Heart left ventricle (tissue), 13 donors: ENCODE data around the gene SH3PXD2A.

Source experiments
- POLR2A ChIP-seq, 2 donors: fragments of 450-650 bp; IDR thresholded peaks; one replicate each; pipeline ENCODE4 v1.6.1; 2017; ENCODE audit warnings: antibody characterized with exemption in 2 of 2, mild to moderate bottlenecking in 2 of 2, moderate library complexity in 2 of 2
- TF ChIP-seq, protein P1 (sequence below), 12 donors: fragments of 200-600 bp; sonication (generic) in 4 of 12; IDR thresholded peaks; one replicate each; pipeline versions ENCODE4 v1.5.0 to v1.8.0; 2018 to 2022; ENCODE audit warnings: antibody characterized with exemption in 12 of 12, mild to moderate bottlenecking in 5 of 12
- donor health status: ischemic (EF 13 %, LVEDD 7.1; RV severe dilation, severe dysfunction).
- donor health status: DM: no; HTN: yes; CAD: no.
- donor health status: DM: no; HTN: no; CAD: no.
- donor health status: ischemic (EF 25% LVEDD 6.9; RV normal size, moderate dysfunction).
- donor health status: ischemic (EF 25% LVEDD 5.7; RV mildly dilated, moderate dysfunction).
- donor health status: ischemic (EF 35%, LVEDD 5.7; RV mildly dilated, moderate dysfunction).
- donor health status: nonischemic (EF 11% LVEDD 7.7; RV severe dilation, severe dysfunction).
- donor health status: DM: yes; HTN: yes; CAD: no.
- donor health status: PGD.
- donor health status: ischemic (EF 29% LVEDD 5.4; RV normal size, mild dysfunction).
- donor health status: nonischemic (EF 23%, LVEDD 6.1; RV moderate dilation, normal function).

DNA sequence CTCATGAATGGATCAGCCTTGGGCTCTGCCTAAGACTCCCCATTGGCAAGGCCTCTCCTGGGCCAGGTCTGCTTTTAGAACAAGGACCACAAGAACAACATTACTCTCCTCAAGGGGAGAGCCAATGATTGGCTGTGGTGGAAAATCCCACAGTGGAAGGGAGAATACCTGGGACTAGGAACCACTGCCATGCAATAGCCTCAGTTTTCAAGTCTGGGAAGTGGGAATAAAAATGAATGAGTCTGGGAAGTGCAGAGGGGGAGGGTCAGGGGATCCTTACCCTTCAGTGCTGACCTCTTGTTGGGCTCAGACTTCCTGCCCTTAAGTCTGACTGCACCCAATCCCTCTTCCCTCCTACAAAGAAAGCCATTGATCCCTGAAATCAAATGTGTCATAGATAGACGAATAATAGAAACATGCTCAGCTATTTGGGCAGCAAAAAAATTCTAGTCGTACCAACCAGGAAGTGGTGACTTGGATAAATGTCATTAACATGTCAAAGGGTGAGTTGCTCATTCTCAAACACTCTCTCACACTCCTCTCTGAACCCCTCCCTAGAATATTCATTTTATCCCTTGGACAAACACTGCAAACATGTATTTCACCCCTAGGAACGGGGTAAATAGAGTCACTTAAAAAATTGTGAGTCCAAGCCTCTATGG is 123.6 kb downstream of the SH3PXD2A start:
- TF ChIP-seq, protein P1, sequence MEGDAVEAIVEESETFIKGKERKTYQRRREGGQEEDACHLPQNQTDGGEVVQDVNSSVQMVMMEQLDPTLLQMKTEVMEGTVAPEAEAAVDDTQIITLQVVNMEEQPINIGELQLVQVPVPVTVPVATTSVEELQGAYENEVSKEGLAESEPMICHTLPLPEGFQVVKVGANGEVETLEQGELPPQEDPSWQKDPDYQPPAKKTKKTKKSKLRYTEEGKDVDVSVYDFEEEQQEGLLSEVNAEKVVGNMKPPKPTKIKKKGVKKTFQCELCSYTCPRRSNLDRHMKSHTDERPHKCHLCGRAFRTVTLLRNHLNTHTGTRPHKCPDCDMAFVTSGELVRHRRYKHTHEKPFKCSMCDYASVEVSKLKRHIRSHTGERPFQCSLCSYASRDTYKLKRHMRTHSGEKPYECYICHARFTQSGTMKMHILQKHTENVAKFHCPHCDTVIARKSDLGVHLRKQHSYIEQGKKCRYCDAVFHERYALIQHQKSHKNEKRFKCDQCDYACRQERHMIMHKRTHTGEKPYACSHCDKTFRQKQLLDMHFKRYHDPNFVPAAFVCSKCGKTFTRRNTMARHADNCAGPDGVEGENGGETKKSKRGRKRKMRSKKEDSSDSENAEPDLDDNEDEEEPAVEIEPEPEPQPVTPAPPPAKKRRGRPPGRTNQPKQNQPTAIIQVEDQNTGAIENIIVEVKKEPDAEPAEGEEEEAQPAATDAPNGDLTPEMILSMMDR (IDR thresholded peaks at IDR 0.05): no peak
- no peak for TF ChIP-seq POLR2A (IDR thresholded peaks at IDR 0.05)
